ENCODE measurements around the gene COG2. TPM values are rescaled to one million over a fixed set of nuclear protein-coding genes. Genes with fewer than 3 reads are reported as not detected.
"Not testable (repeated sequence)": the region's sequence is repeated elsewhere in the genome, so short reads cannot be mapped to it uniquely, and the experiment has no call there.

COG2 gene
- total RNA-seq, 4 donors from 2014 or later, result 21.5 to 46.5 (median 27.4) TPM

- peak overlapping the region; percentile 87 to 92 (median 90) for H3K27ac ChIP-seq
- H3K36me3 ChIP-seq, result no peaks in the 10 kb centered on the region
- in situ Hi-C loops (cut with MboI; ENCODE audit: low sequenced_read_pairs in 4 of 4), result no loop called here
- ATAC-seq, result no peak
- DNase-seq, result no peak
- no peaks in the 10 kb centered on the region for H3K27me3 ChIP-seq
- intact Hi-C loops (cut with DNase I; ENCODE audit: low total_unique reads), result loop anchor here (5.0 kb wide), 2 partner anchors 59 to 149 kb away; no protein-coding TSS in a partner anchor
- TF ChIP-seq POLR2A (IDR thresholded peaks at IDR 0.05), result no peak
- TF ChIP-seq CTCF (IDR thresholded peaks at IDR 0.05 in 4 of 5, conservative IDR thresholded peaks at IDR 0.05 in 1 of 5), result no peak
- H3K9me3 ChIP-seq, result no peaks in the 10 kb centered on the region
- H3K4me1 ChIP-seq, result peaks cover 31 to 35% of the 10 kb centered on the region in 2 donors
- peak overlapping the region; percentile 54 to 62 (median 56) for H3K4me3 ChIP-seq
Measured at GRCh38 chr1:230713138-230713537, 70.9 kb downstream of the COG2 start.

- H3K27ac ChIP-seq, result peak overlapping the region; percentile 87 to 92 (median 90)
Measured at GRCh38 chr1:230713547-230713914, 71.2 kb downstream of the COG2 start.

GRCh38 chr1:230713915-230714764, 71.9 kb downstream of the COG2 start, which contains the start of gene AGT:
Gene AGT (minus strand): TSS chr1:230714122. CDS start chr1:230710823, 3,299 bp downstream.
- Histone ChIP-seq H3K4me3 (peak within 1 kb of the TSS; percentile 54 to 62 (median 56)), H3K27ac (peak within 1 kb of the TSS; percentile 87 to 92 (median 90)), H3K27me3 (no peaks in the 10 kb centered on the region), H3K36me3 (no peaks in the 10 kb centered on the region), H3K9me3 (no peaks in the 10 kb centered on the region), H3K4me1 (peaks cover 23 to 30% of the 10 kb centered on the region in 2 donors)
- peak; percentile 59 to 69 for TF ChIP-seq POLR2A (IDR thresholded peaks at IDR 0.05)
- TF ChIP-seq CTCF (IDR thresholded peaks at IDR 0.05 in 4 of 5, conservative IDR thresholded peaks at IDR 0.05 in 1 of 5), result no peak
- ATAC-seq (peak; percentile 93 to 97), DNase-seq (peak; percentile 86 to 88)
- in situ Hi-C loops (cut with MboI; ENCODE audit: low sequenced_read_pairs in 4 of 4), result no loop called here
- intact Hi-C loops (cut with DNase I; ENCODE audit: low total_unique reads), result loop anchor here (1.0 to 5.0 kb wide), 4 partner anchors 15 to 148 kb away; partner anchors contain the start of gene COG2

More at GRCh38 chr1:230713547-230713914, 71.2 kb downstream of the COG2 start:
- no peak for TF ChIP-seq POLR2A (IDR thresholded peaks at IDR 0.05)
- Histone ChIP-seq H3K27me3 (no peaks in the 10 kb centered on the region), H3K4me3 (peak overlapping the region; percentile 54 to 62 (median 56)), H3K36me3 (no peaks in the 10 kb centered on the region), H3K9me3 (no peaks in the 10 kb centered on the region), H3K4me1 (peaks cover 29 to 35% of the 10 kb centered on the region in 2 donors)
- ATAC-seq (peak; percentile 28 to 37), DNase-seq (no peak)
- intact Hi-C loops (cut with DNase I; ENCODE audit: low total_unique reads) (loop anchor here (5.0 kb wide), 2 partner anchors 59 to 149 kb away; no protein-coding TSS in a partner anchor), in situ Hi-C loops (cut with MboI; ENCODE audit: low sequenced_read_pairs in 4 of 4) (no loop called here)

GRCh38 chr1:230715510-230715909, 73.2 kb downstream of the COG2 start:
- H3K27me3 ChIP-seq, result no peaks in the 10 kb centered on the region
- intact Hi-C loops (cut with DNase I; ENCODE audit: low total_unique reads), result loop anchor here (2.0 kb wide), 1 partner anchor 13 kb away; no protein-coding TSS in a partner anchor
- in situ Hi-C loops (cut with MboI; ENCODE audit: low sequenced_read_pairs in 4 of 4), result no loop called here

GRCh38 chr1:230716453-230716852, 74.2 kb downstream of the COG2 start:
- DNase-seq; ATAC-seq; H3K36me3 ChIP-seq; H3K27ac ChIP-seq; H3K27me3 ChIP-seq; H3K9me3 ChIP-seq; H3K4me3 ChIP-seq; in situ Hi-C loops (cut with MboI; ENCODE audit: low sequenced_read_pairs in 4 of 4); intact Hi-C loops (cut with DNase I; ENCODE audit: low total_unique reads): not testable (repeated sequence)
- peaks cover 19 to 29% of the 10 kb centered on the region in 2 donors for H3K4me1 ChIP-seq

More at GRCh38 chr1:230715510-230715909, 73.2 kb downstream of the COG2 start:
- Histone ChIP-seq H3K36me3 (no peaks in the 10 kb centered on the region), H3K27ac (no peak overlapping the region), H3K4me1 (peaks cover 19 to 29% of the 10 kb centered on the region in 2 donors), H3K9me3 (no peaks in the 10 kb centered on the region), H3K4me3 (no peak overlapping the region)
- DNase-seq (no peak), ATAC-seq (no peak)
- TF ChIP-seq POLR2A (IDR thresholded peaks at IDR 0.05) (no peak), CTCF (IDR thresholded peaks at IDR 0.05 in 4 of 5, conservative IDR thresholded peaks at IDR 0.05 in 1 of 5) (no peak)

All from gastrocnemius medialis (tissue), 4 donors.